ENCODE results near the gene AP2B1.

The AP2B1 gene

GRCh38 chr17:35587074-35587961, at the start of gene AP2B1 (continued):
- TF ChIP-seq, protein P1, sequence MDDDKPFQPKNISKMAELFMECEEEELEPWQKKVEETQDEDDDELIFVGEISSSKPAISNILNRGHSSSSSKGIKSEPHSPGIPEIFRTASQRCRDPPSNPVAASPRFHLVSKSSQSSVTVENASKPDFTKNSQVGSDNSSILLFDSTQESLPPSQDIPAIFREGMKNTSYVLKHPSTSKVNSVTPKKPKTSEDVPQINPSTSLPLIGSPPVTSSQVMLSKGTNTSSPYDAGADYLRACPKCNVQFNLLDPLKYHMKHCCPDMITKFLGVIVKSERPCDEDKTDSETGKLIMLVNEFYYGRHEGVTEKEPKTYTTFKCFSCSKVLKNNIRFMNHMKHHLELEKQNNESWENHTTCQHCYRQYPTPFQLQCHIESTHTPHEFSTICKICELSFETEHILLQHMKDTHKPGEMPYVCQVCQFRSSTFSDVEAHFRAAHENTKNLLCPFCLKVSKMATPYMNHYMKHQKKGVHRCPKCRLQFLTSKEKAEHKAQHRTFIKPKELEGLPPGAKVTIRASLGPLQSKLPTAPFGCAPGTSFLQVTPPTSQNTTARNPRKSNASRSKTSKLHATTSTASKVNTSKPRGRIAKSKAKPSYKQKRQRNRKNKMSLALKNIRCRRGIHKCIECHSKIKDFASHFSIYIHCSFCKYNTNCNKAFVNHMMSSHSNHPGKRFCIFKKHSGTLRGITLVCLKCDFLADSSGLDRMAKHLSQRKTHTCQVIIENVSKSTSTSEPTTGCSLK (tag by site-specific recombination; IDR thresholded peaks at IDR 0.05) = no peak
- TF ChIP-seq ZNF148 (tag by site-specific recombination; IDR thresholded peaks at IDR 0.05; ENCODE audit: borderline replicate concordance) (no peak), ZNF555 (tag by site-specific recombination; conservative IDR thresholded peaks at IDR 0.05) (no peak)

- Histone ChIP-seq H3K4me1 (ENCODE audit: control insufficient read depth, insufficient read depth, low read length) (peaks cover 3% of the 10 kb centered on the region; the same call in 1 of the 2 replicates), H3K27ac (ENCODE audit: extremely low read depth, low read depth, low read length) (no peak within 1 kb of the TSS), H3K36me3 (ENCODE audit: control insufficient read depth in 2 of 2, insufficient read depth in 1 of 2, low read length in 2 of 2) (no peaks in the 10 kb centered on the region), H3K9me3 (ENCODE audit: control insufficient read depth, insufficient read depth, low read depth, low read length) (no peaks in the 10 kb centered on the region), H3K4me3 (ENCODE audit: low read depth, low read length) (no peak within 1 kb of the TSS)
- POLR2A ChIA-PET = no interaction called here
- CTCF ChIA-PET = interaction anchor here (0.6 to 9.4 kb wide), 24 partner anchors 8 to 417 kb away, joined by 3 to 236 read pairs (median 4); partner anchors contain the start of gene C17orf50
- TF ChIP-seq, protein P2, sequence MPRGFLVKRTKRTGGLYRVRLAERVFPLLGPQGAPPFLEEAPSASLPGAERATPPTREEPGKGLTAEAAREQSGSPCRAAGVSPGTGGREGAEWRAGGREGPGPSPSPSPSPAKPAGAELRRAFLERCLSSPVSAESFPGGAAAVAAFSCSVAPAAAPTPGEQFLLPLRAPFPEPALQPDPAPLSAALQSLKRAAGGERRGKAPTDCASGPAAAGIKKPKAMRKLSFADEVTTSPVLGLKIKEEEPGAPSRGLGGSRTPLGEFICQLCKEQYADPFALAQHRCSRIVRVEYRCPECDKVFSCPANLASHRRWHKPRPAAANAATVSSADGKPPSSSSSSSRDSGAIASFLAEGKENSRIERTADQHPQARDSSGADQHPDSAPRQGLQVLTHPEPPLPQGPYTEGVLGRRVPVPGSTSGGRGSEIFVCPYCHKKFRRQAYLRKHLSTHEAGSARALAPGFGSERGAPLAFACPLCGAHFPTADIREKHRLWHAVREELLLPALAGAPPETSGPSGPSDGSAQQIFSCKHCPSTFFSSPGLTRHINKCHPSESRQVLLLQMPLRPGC (tag by site-specific recombination; IDR thresholded peaks at IDR 0.05) = no peak
- no peak for TF ChIP-seq ZBTB21 (tag by site-specific recombination; IDR thresholded peaks at IDR 0.05)
- TF ChIP-seq ZNF274 (IDR thresholded peaks at IDR 0.05; ENCODE audit: low read length) = no peak
- no peak for TF ChIP-seq ZNF274 (tag by site-specific recombination; IDR thresholded peaks at IDR 0.05; ENCODE audit: borderline replicate concordance)
- TF ChIP-seq PRDM6 (tag by site-specific recombination; IDR thresholded peaks at IDR 0.05) = no peak
- no peak for TF ChIP-seq ZFP69B (tag by site-specific recombination; IDR thresholded peaks at IDR 0.05)
- TF ChIP-seq ZNF670 (tag by site-specific recombination; IDR thresholded peaks at IDR 0.05; ENCODE audit: low read depth) = no peak
- TF ChIP-seq ZNF513 (tag by site-specific recombination; IDR thresholded peaks at IDR 0.05) = no peak
- TF ChIP-seq ZSCAN5A (tag by site-specific recombination; IDR thresholded peaks at IDR 0.05) = no peak
- no peak for TF ChIP-seq ZNF623 (tag by site-specific recombination; IDR thresholded peaks at IDR 0.05)
- no peak for TF ChIP-seq ZNF221 (tag by site-specific recombination; IDR thresholded peaks at IDR 0.05; ENCODE audit: borderline replicate concordance)
- no peak for TF ChIP-seq ZNF214 (tag by site-specific recombination; IDR thresholded peaks at IDR 0.05; ENCODE audit: borderline replicate concordance)
- no peak for TF ChIP-seq KLF8 (tag by site-specific recombination; IDR thresholded peaks at IDR 0.05)
- no peak for TF ChIP-seq ZNF654 (tag by site-specific recombination; IDR thresholded peaks at IDR 0.05; ENCODE audit: low read depth)
- TF ChIP-seq MEIS1 (CRISPR knock-in tag; IDR thresholded peaks at IDR 0.05; ENCODE audit: borderline replicate concordance) = no peak
- TF ChIP-seq ZNF830 (tag by site-specific recombination; IDR thresholded peaks at IDR 0.05; ENCODE audit: low read depth) = no peak
- no peak for TF ChIP-seq ZNF510 (tag by site-specific recombination; IDR thresholded peaks at IDR 0.05; ENCODE audit: insufficient replicate concordance)
These were observed 49.5 kb upstream of the AP2B1 start, which contains the start of gene SLFN12L for GRCh38 chr17:35537601-35538141. SLFN12L (minus strand) TSS chr17:35537678; CDS start chr17:35522364, 15,314 bp downstream.
